Ovary (tissue), 9 donors: Measurements from ENCODE around the gene KLHL18. TPM values are rescaled to one million over a fixed set of nuclear protein-coding genes. Genes with fewer than 3 reads are reported as not detected.

ENCODE experiments used
- DNase-seq, 5 donors: peaks; one replicate each; pipeline ENCODE4 v3.0.0-alpha.2; 2019 to 2020
- H3K27ac ChIP-seq, 2 donors: fragments of 200-600 bp; one replicate each; pipeline versions ENCODE4 v1.5.1 to v1.8.0; 2019 to 2022
- H3K27me3 ChIP-seq: fragments of 200-600 bp; one replicate; pipeline ENCODE4 v1.8.0; 2022
- H3K36me3 ChIP-seq: fragments of 200-600 bp; sonication (generic); one replicate; pipeline ENCODE4 v1.5.1; 2019
- H3K4me1 ChIP-seq: one replicate; pipeline ENCODE4 v1.8.1; 2013; ENCODE audit warnings: mild to moderate bottlenecking, moderate library complexity; ENCODE audit not compliant: insufficient read depth
- H3K4me3 ChIP-seq: fragments of 200-600 bp; sonication (generic); one replicate; pipeline ENCODE4 v1.5.1; 2017
- H3K9me3 ChIP-seq, 2 donors: fragments of 200-600 bp in 1 of 2; sonication (generic) in 1 of 2; one replicate each; pipeline versions ENCODE4 v1.5.1 to v1.8.1; 2013 to 2019; ENCODE audit warnings: mild to moderate bottlenecking in 1 of 2, moderate library complexity in 1 of 2
- CTCF ChIP-seq, 3 donors: fragments of 450-650 bp in 2 of 3; fragments of 200-600 bp in 1 of 3; IDR thresholded peaks; one replicate each; pipeline versions ENCODE4 v1.5.1 to v1.8.0; 2016 to 2022; ENCODE audit warnings: antibody characterized with exemption in 3 of 3, mild to moderate bottlenecking in 1 of 3
- EP300 ChIP-seq: sonication (generic); formaldehyde crosslinking; IDR thresholded peaks from one replicate; pipeline ENCODE4 v1.6.1; 2017; ENCODE audit warnings: antibody characterized with exemption
- POLR2A ChIP-seq: fragments of 450-650 bp; IDR thresholded peaks from one replicate; pipeline ENCODE4 v1.6.1; 2017; ENCODE audit warnings: antibody characterized with exemption, mild to moderate bottlenecking, moderate library complexity
- WGBS, 3 donors: extraction: QIAGEN DNeasy Blood & Tissue Kit in 1 of 3; methylation state at CpG; one replicate each; pipeline versions ENCODE4 v1.1.5 to v1.1.7; 2013 to 2017; 5-methylcytosine and 5-hydroxymethylcytosine counted together
- intact Hi-C, 4 donors: fragments of 100-400 bp; cut with DNase I; formaldehyde crosslinking; loops; one replicate each; pipeline versions ENCODE4 v1.11.0 to v1.15.1; 2022 to 2023
- polyA plus RNA-seq, 2 donors: library from polyadenylated mRNA; stranded (reverse); fragments of 200-250 nt in 1 of 2; fragments of 350-450 nt in 1 of 2; fragmentation: Illumina TruSeq in 1 of 2; extraction: RNeasy Lipid Tissue Mini Kit (QIAGEN cat#74804) in 1 of 2; gene quantifications; one replicate each; pipeline ENCODE4 v1.2.3, GENCODE V29; 2013 to 2014
- total RNA-seq, 7 donors: library from RNA; depleted of rRNA in 2 of 7; stranded (reverse); fragments of >200 nt in 2 of 7; fragmentation: NEBNext Ultra II Directional in 3 of 7; extraction: Animal tissue kit (Norgen Biotek cat#: 25700) in 3 of 7; gene quantifications; one replicate each; pipeline versions ENCODE4 v1.1.0 to v1.2.4, GENCODE V29; 2016 to 2023
- donor health status: DM: no; HTN: no; CAD: no; lungs with moderate emphysema.
- donor health status: DM: no; HTN: no; CAD: no.
- donor health status: Bipolar disorder and iron deficiency.
- donor health status: DM: yes; HTN: yes; CAD: no.
- donor health status: DM: no; HTN: no; CAD: no.
- donor health status: DM: yes; HTN: yes; CAD: no.

KLHL18 gene
- total and polyA plus RNA-seq, 9 donors, result 6.2 to 23.7 (median 13.5) TPM

- no peaks in the 10 kb centered on the region for H3K9me3 ChIP-seq
- no peak for DNase-seq
- no peak overlapping the region for H3K27ac ChIP-seq
- H3K27me3 ChIP-seq, result no peaks in the 10 kb centered on the region
- H3K4me1 ChIP-seq, result peaks cover 3% of the 10 kb centered on the region
- no peak overlapping the region for H3K4me3 ChIP-seq
- TF ChIP-seq EP300 (no peak), POLR2A (no peak), CTCF (IDR thresholded peaks at IDR 0.05) (no peak)
- WGBS, 3 donors, result 90 to 92% (median 90%) methylated on average over 3 of the region's 3 CpGs
- intact Hi-C loops, result no loop called here
- H3K36me3 ChIP-seq, result no peaks in the 10 kb centered on the region
Measured at GRCh38 chr3:47294392-47294791, 11.6 kb downstream of the KLHL18 start.

- TF ChIP-seq CTCF (IDR thresholded peaks at IDR 0.05), result no peak
- no peak for TF ChIP-seq EP300
- TF ChIP-seq POLR2A, result no peak
- H3K27me3 ChIP-seq, result no peaks in the 10 kb centered on the region
- WGBS, 3 donors, result 90 to 93% (median 91%) methylated on average over 2 of the region's 2 CpGs
- peaks cover 1% of the 10 kb centered on the region for H3K4me1 ChIP-seq
- intact Hi-C loops, result no loop called here
- no peaks in the 10 kb centered on the region for H3K9me3 ChIP-seq
- no peak overlapping the region for H3K27ac ChIP-seq
- DNase-seq, result no peak
- H3K36me3 ChIP-seq, result no peaks in the 10 kb centered on the region
- no peak overlapping the region for H3K4me3 ChIP-seq
Measured at GRCh38 chr3:47295322-47295721, 12.6 kb downstream of the KLHL18 start.

- H3K4me1 ChIP-seq, result peaks cover 1% of the 10 kb centered on the region
- intact Hi-C loops, result no loop called here
- H3K9me3 ChIP-seq, result no peaks in the 10 kb centered on the region
- no peaks in the 10 kb centered on the region for H3K27me3 ChIP-seq
- H3K27ac ChIP-seq, result no peak overlapping the region
- H3K4me3 ChIP-seq, result no peak overlapping the region
- TF ChIP-seq EP300 (no peak), POLR2A (no peak), CTCF (IDR thresholded peaks at IDR 0.05) (no peak)
- no peak for DNase-seq
- H3K36me3 ChIP-seq, result no peaks in the 10 kb centered on the region
- 91 to 96% (median 95%) methylated on average over 6 of the region's 6 CpGs for whole genome bisulfite sequencing, 3 donors
Measured at GRCh38 chr3:47295976-47296375, 13.2 kb downstream of the KLHL18 start.

GRCh38 chr3:47296562-47297302 is 14.0 kb downstream of the KLHL18 start:
- no peaks in the 10 kb centered on the region for H3K36me3 ChIP-seq
- TF ChIP-seq EP300, result no peak
- TF ChIP-seq POLR2A, result no peak
- H3K27me3 ChIP-seq, result no peaks in the 10 kb centered on the region
- WGBS, 3 donors, result 71 to 92% (median 89%) methylated on average over 2 of the region's 2 CpGs
- DNase-seq, result no peak
- H3K9me3 ChIP-seq, result no peaks in the 10 kb centered on the region
- H3K4me1 ChIP-seq, result peaks cover 1% of the 10 kb centered on the region
- intact Hi-C loops, result no loop called here
- H3K27ac ChIP-seq, result no peak overlapping the region
- no peak overlapping the region for H3K4me3 ChIP-seq

DNA sequence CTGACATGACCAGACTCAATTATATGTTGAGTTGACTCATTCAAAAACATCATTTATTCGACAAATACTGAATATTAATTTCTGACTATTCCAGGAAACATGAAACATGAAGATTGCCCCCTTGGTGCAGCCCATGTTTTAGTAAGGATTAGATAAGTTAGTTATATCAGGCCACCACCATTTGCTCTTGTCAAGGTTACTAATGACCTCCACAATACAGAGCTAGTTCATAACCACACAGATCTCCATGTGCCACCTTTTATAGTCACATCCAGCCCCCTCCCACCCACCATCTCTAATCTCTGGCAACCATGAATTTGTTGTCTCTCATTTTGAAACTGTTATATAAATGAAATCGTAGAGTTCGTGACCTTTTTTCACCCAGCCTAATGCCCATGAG is 15.7 kb downstream of the KLHL18 start:
- no peak for DNase-seq
- Histone ChIP-seq H3K9me3 (no peaks in the 10 kb centered on the region), H3K27me3 (no peaks in the 10 kb centered on the region), H3K27ac (no peak overlapping the region), H3K36me3 (no peaks in the 10 kb centered on the region), H3K4me1 (peaks cover 1% of the 10 kb centered on the region), H3K4me3 (no peak overlapping the region)
- intact Hi-C loops, result no loop called here
- TF ChIP-seq EP300, result no peak
- no peak for TF ChIP-seq CTCF (IDR thresholded peaks at IDR 0.05)
- TF ChIP-seq POLR2A, result no peak
- 93 to 96% (median 96%) methylated on average over 3 of the region's 3 CpGs for WGBS, 3 donors
